ENCODE data around the gene DPEP2NB. TPM values are rescaled to one million over a fixed set of nuclear protein-coding genes. Genes with fewer than 3 reads are reported as not detected.

The DPEP2NB gene
- total RNA-seq, 1 donor from 2014 or later = not detected

GRCh38 chr16:67990018-67990386 is 25.7 kb downstream of the DPEP2NB start:
- Histone ChIP-seq H3K27ac (no peak overlapping the region), H3K36me3 (no peaks in the 10 kb centered on the region), H3K4me1 (peaks cover 13% of the 10 kb centered on the region), H3K9me3 (no peaks in the 10 kb centered on the region), H3K27me3 (no peaks in the 10 kb centered on the region), H3K4me3 (no peak overlapping the region)
- intact Hi-C loops (cut with DNase I) = no loop called here
- TF ChIP-seq POLR2A (IDR thresholded peaks at IDR 0.05) (no peak), CTCF (IDR thresholded peaks at IDR 0.05) (no peak), POLR2AphosphoS5 (IDR thresholded peaks at IDR 0.05; ENCODE audit: insufficient read depth in 1 of 2, low read depth in 1 of 2) (no peak)
- DNase-seq (ENCODE audit: extremely low spot score in 2 of 2) = no peak

GRCh38 chr16:67989322-67990017 is 26.2 kb downstream of the DPEP2NB start:
- Histone ChIP-seq H3K36me3 (no peaks in the 10 kb centered on the region), H3K9me3 (no peaks in the 10 kb centered on the region), H3K4me1 (peaks cover 13% of the 10 kb centered on the region), H3K27ac (no peak overlapping the region), H3K27me3 (no peaks in the 10 kb centered on the region), H3K4me3 (no peak overlapping the region)
- intact Hi-C loops (cut with DNase I) = no loop called here
- no peak for DNase-seq (ENCODE audit: extremely low spot score in 2 of 2)
- TF ChIP-seq CTCF (IDR thresholded peaks at IDR 0.05) = no peak

DNA sequence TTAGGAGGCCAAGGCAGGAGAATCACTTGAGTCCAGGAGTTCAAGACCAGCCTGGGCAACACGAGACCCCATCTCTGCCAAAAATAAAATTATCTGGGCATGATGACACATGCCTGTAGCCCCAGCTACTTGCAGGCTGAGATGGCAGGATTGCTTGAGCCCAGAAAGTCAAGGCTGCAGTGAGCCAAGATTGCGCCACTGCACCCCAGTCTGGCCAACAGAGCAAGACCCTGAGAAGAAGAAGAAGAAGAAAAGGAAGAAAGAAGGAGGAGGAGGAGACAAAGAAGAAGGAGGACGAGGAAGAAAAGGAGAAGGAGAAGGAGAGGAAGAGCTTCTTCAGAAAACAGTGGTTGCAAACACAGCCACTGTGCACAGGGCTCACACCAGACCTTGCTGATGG is 27.0 kb downstream of the DPEP2NB start:
- peaks cover 10% of the 10 kb centered on the region for H3K4me1 ChIP-seq
- TF ChIP-seq CTCF (IDR thresholded peaks at IDR 0.05) = no peak
- TF ChIP-seq POLR2AphosphoS5 (IDR thresholded peaks at IDR 0.05; ENCODE audit: insufficient read depth in 1 of 2, low read depth in 1 of 2) = no peak
- TF ChIP-seq POLR2A (IDR thresholded peaks at IDR 0.05) = no peak

DNA sequence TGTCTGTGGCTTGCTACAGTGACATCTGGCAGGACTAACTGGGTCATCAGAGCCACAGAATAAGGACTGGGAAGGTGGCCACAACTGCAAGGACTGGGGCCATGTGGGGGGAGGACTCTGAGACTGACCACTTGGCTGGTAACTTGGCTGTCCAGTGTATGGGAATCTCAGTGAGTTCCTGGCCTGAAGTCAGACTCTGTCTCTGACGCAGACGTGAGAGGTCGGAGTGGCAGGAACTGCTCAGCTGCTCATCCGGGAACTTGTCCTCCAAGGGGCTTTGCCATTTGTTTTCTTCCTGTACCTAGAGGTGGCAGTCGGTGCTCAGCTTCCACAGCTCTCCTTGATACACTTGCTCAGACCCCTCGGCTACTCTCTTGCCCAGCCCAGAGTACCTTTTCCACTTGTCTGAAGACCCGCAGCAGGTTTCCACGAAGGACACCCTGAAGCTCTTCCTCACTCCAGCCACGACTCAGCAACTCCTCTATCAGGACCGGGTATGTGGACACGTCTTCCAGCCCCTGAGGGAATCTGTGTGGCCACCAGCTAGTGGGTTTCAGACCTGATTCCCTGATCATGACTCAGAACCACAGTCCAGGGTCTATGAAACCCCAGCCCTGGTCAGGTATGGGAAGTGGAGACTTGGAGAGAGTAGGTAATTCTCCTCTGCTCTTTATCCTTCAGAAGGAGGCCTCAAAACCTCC is 28.1 kb downstream of the DPEP2NB start:
- intact Hi-C loops (cut with DNase I) = no loop called here
- TF ChIP-seq POLR2A (IDR thresholded peaks at IDR 0.05) (no peak), CTCF (IDR thresholded peaks at IDR 0.05) (no peak), POLR2AphosphoS5 (IDR thresholded peaks at IDR 0.05; ENCODE audit: insufficient read depth in 1 of 2, low read depth in 1 of 2) (no peak)
- Histone ChIP-seq H3K27me3 (no peaks in the 10 kb centered on the region), H3K4me1 (no peaks in the 10 kb centered on the region), H3K27ac (no peak overlapping the region), H3K4me3 (no peak overlapping the region), H3K9me3 (no peaks in the 10 kb centered on the region), H3K36me3 (no peaks in the 10 kb centered on the region)
- no peak for DNase-seq (ENCODE audit: extremely low spot score in 2 of 2)

More for the DNA sequence above, 27.0 kb downstream of the DPEP2NB start:
- DNase-seq (ENCODE audit: extremely low spot score in 2 of 2) = no peak
- no peak overlapping the region for H3K4me3 ChIP-seq
- no peak overlapping the region for H3K27ac ChIP-seq
- H3K27me3 ChIP-seq = no peaks in the 10 kb centered on the region
- H3K9me3 ChIP-seq = no peaks in the 10 kb centered on the region
- intact Hi-C loops (cut with DNase I) = no loop called here
- H3K36me3 ChIP-seq = no peaks in the 10 kb centered on the region

- intact Hi-C loops (cut with DNase I) = no loop called here
- TF ChIP-seq POLR2AphosphoS5 (IDR thresholded peaks at IDR 0.05; ENCODE audit: insufficient read depth in 1 of 2, low read depth in 1 of 2) (no peak), CTCF (IDR thresholded peaks at IDR 0.05) (no peak), POLR2A (IDR thresholded peaks at IDR 0.05) (no peak)
- H3K27ac ChIP-seq = no peak overlapping the region
- no peaks in the 10 kb centered on the region for H3K4me1 ChIP-seq
- no peaks in the 10 kb centered on the region for H3K36me3 ChIP-seq
- no peaks in the 10 kb centered on the region for H3K9me3 ChIP-seq
- DNase-seq (ENCODE audit: extremely low spot score in 2 of 2) = no peak
- no peaks in the 10 kb centered on the region for H3K27me3 ChIP-seq
- no peak overlapping the region for H3K4me3 ChIP-seq
Measured at GRCh38 chr16:67986949-67987348, 28.8 kb downstream of the DPEP2NB start.
